ENCODE measurements around the gene AGL.
"Not testable (repeated sequence)": the region's sequence is repeated elsewhere in the genome, so short reads cannot be mapped to it uniquely, and the experiment has no call there.

- not testable (repeated sequence) for TF ChIP-seq RCOR1 (conservative IDR thresholded peaks at IDR 0.05; ENCODE audit: low read depth, low read length); NR2F1 (conservative IDR thresholded peaks at IDR 0.05); POLR2AphosphoS5 (IDR thresholded peaks at IDR 0.05; ENCODE audit: low read length); IRF3 (IDR thresholded peaks at IDR 0.05); CBFB (IDR thresholded peaks at IDR 0.05; ENCODE audit: low read depth); ATF3 (IDR thresholded peaks at IDR 0.05; ENCODE audit: borderline replicate concordance, extremely low read depth, low read depth, low read length); USF2 (IDR thresholded peaks at IDR 0.05; ENCODE audit: borderline replicate concordance, low read depth, low read length); TAF1 (IDR thresholded peaks at IDR 0.05; ENCODE audit: borderline replicate concordance, low read depth, low read length); POLR2A (IDR thresholded peaks at IDR 0.05; ENCODE audit: low read depth, low read length)
Measured at GRCh38 chr1:99903278-99903677, 53.1 kb downstream of the AGL start.

Data from GM12878 (cell line).